Measurements from ENCODE around the gene CDC14A. TPM values are rescaled to one million over a fixed set of nuclear protein-coding genes. Genes with fewer than 3 reads are reported as not detected.
"Not testable (repeated sequence)": the region's sequence is repeated elsewhere in the genome, so short reads cannot be mapped to it uniquely, and the experiment has no call there.

Gene CDC14A
- polyA plus RNA-seq, 1 donor from 2014 or later, result 11.5 TPM

- H3K27me3 Mint-ChIP-seq, result no peaks in the 10 kb centered on the region
- peaks cover 4 to 15% (median 10%) of the 10 kb centered on the region in 3 donors for H3K9me3 Mint-ChIP-seq
- peak overlapping the region in 1 of 3 donors; percentile 62 for H3K27ac Mint-ChIP-seq
- H3K4me3 Mint-ChIP-seq, result no peak overlapping the region
- peaks cover 2% of the 10 kb centered on the region for H3K36me3 Mint-ChIP-seq
- no peaks in the 10 kb centered on the region for H3K4me1 Mint-ChIP-seq
Observed at GRCh38 chr1:100322436-100323211, 29.7 kb upstream of the CDC14A start.

- Mint-ChIP-seq H3K4me3 (peak overlapping the region in 1 of 4 donors; percentile 4), H3K9me3 (peaks cover 4 to 15% (median 7%) of the 10 kb centered on the region in 3 donors), H3K27ac (no peak overlapping the region), H3K36me3 (peaks cover 2% of the 10 kb centered on the region), H3K4me1 (peaks cover 0 to 3% (median 0%) of the 10 kb centered on the region in 3 donors), H3K27me3 (no peaks in the 10 kb centered on the region)
Observed at GRCh38 chr1:100323419-100324106, 28.7 kb upstream of the CDC14A start.

- H3K36me3 Mint-ChIP-seq, result peaks cover 2% of the 10 kb centered on the region
- no peaks in the 10 kb centered on the region for H3K27me3 Mint-ChIP-seq
- peaks cover 0 to 3% (median 1%) of the 10 kb centered on the region in 3 donors for H3K9me3 Mint-ChIP-seq
- peak overlapping the region in 1 of 3 donors; percentile 32 for H3K27ac Mint-ChIP-seq
- peaks cover 0 to 3% (median 0%) of the 10 kb centered on the region in 3 donors for H3K4me1 Mint-ChIP-seq
- no peak overlapping the region for H3K4me3 Mint-ChIP-seq
Observed at GRCh38 chr1:100325415-100326324, 26.6 kb upstream of the CDC14A start.

- H3K4me1 Mint-ChIP-seq, H3K4me3 Mint-ChIP-seq, H3K36me3 Mint-ChIP-seq, H3K27ac Mint-ChIP-seq, H3K27me3 Mint-ChIP-seq, H3K9me3 Mint-ChIP-seq: not testable (repeated sequence)
Observed at GRCh38 chr1:100326325-100326670, 26.0 kb upstream of the CDC14A start.

GRCh38 chr1:100328133-100328532 lies 24.2 kb upstream of the CDC14A start:
- Mint-ChIP-seq H3K4me1 (peaks cover 0 to 3% (median 0%) of the 10 kb centered on the region in 3 donors), H3K36me3 (peaks cover 2% of the 10 kb centered on the region), H3K4me3 (no peak overlapping the region), H3K27ac (peak overlapping the region in 1 of 3 donors; percentile 88), H3K9me3 (no peaks in the 10 kb centered on the region), H3K27me3 (no peaks in the 10 kb centered on the region)

GRCh38 chr1:100331146-100331545 lies 21.2 kb upstream of the CDC14A start:
- H3K36me3 Mint-ChIP-seq, H3K27me3 Mint-ChIP-seq, H3K4me3 Mint-ChIP-seq, H3K9me3 Mint-ChIP-seq, H3K4me1 Mint-ChIP-seq, H3K27ac Mint-ChIP-seq: not testable (repeated sequence)

GRCh38 chr1:100332331-100332730 lies 20.0 kb upstream of the CDC14A start:
- no peak overlapping the region for H3K27ac Mint-ChIP-seq
- H3K36me3 Mint-ChIP-seq, result no peaks in the 10 kb centered on the region
- no peak overlapping the region for H3K4me3 Mint-ChIP-seq
- H3K4me1 Mint-ChIP-seq, result peaks cover 0 to 3% (median 1%) of the 10 kb centered on the region in 3 donors
- H3K9me3 Mint-ChIP-seq, result peaks cover 0 to 6% (median 0%) of the 10 kb centered on the region in 3 donors
- peaks cover 18% of the 10 kb centered on the region for H3K27me3 Mint-ChIP-seq

- H3K4me1 Mint-ChIP-seq, result peaks cover 0 to 1% (median 0%) of the 10 kb centered on the region in 3 donors
- H3K9me3 Mint-ChIP-seq, result peaks cover 0 to 6% (median 0%) of the 10 kb centered on the region in 3 donors
- peaks cover 20% of the 10 kb centered on the region for H3K27me3 Mint-ChIP-seq
- H3K4me3 Mint-ChIP-seq, result no peak overlapping the region
- H3K27ac Mint-ChIP-seq, result no peak overlapping the region
- no peaks in the 10 kb centered on the region for H3K36me3 Mint-ChIP-seq
Observed at GRCh38 chr1:100335436-100335835, 16.9 kb upstream of the CDC14A start.

- not testable (repeated sequence) for H3K36me3 Mint-ChIP-seq, H3K9me3 Mint-ChIP-seq, H3K4me3 Mint-ChIP-seq, H3K4me1 Mint-ChIP-seq, H3K27ac Mint-ChIP-seq
- H3K27me3 Mint-ChIP-seq, result peaks cover 20% of the 10 kb centered on the region
Observed at GRCh38 chr1:100337878-100338277, 14.4 kb upstream of the CDC14A start.

- not testable (repeated sequence) for H3K4me1 Mint-ChIP-seq, H3K27ac Mint-ChIP-seq, H3K9me3 Mint-ChIP-seq, H3K4me3 Mint-ChIP-seq, H3K36me3 Mint-ChIP-seq
- peaks cover 20% of the 10 kb centered on the region for H3K27me3 Mint-ChIP-seq
Observed at GRCh38 chr1:100339735-100340134, 12.6 kb upstream of the CDC14A start.

GRCh38 chr1:100340494-100340893 lies 11.8 kb upstream of the CDC14A start:
- no peak overlapping the region for H3K4me3 Mint-ChIP-seq
- H3K9me3 Mint-ChIP-seq, result peaks cover 0 to 5% (median 0%) of the 10 kb centered on the region in 3 donors
- H3K36me3 Mint-ChIP-seq, result no peaks in the 10 kb centered on the region
- peaks cover 15% of the 10 kb centered on the region for H3K27me3 Mint-ChIP-seq
- H3K4me1 Mint-ChIP-seq, result peaks cover 0 to 1% (median 0%) of the 10 kb centered on the region in 3 donors
- no peak overlapping the region for H3K27ac Mint-ChIP-seq

- Mint-ChIP-seq H3K36me3 (no peaks in the 10 kb centered on the region), H3K27ac (no peak overlapping the region), H3K27me3 (peaks cover 3% of the 10 kb centered on the region), H3K4me3 (no peak overlapping the region), H3K4me1 (no peaks in the 10 kb centered on the region), H3K9me3 (no peaks in the 10 kb centered on the region)
Observed at GRCh38 chr1:100342348-100342747, 10.0 kb upstream of the CDC14A start.

- H3K27me3 Mint-ChIP-seq, result peaks cover 1% of the 10 kb centered on the region
- no peak overlapping the region for H3K27ac Mint-ChIP-seq
- no peaks in the 10 kb centered on the region for H3K36me3 Mint-ChIP-seq
- H3K9me3 Mint-ChIP-seq, result no peaks in the 10 kb centered on the region
- no peaks in the 10 kb centered on the region for H3K4me1 Mint-ChIP-seq
- no peak overlapping the region for H3K4me3 Mint-ChIP-seq
Observed at GRCh38 chr1:100343897-100344296, 8.4 kb upstream of the CDC14A start.

- Mint-ChIP-seq H3K27me3 (peaks cover 1% of the 10 kb centered on the region), H3K27ac (no peak overlapping the region), H3K9me3 (no peaks in the 10 kb centered on the region), H3K4me3 (no peak overlapping the region), H3K36me3 (no peaks in the 10 kb centered on the region), H3K4me1 (no peaks in the 10 kb centered on the region)
Observed at GRCh38 chr1:100344774-100345173, 7.5 kb upstream of the CDC14A start.

GRCh38 chr1:100346387-100346786 lies 5.9 kb upstream of the CDC14A start:
- Mint-ChIP-seq H3K9me3 (no peaks in the 10 kb centered on the region), H3K4me1 (peaks cover 2 to 5% (median 5%) of the 10 kb centered on the region in 3 donors), H3K27ac (no peak overlapping the region), H3K36me3 (no peaks in the 10 kb centered on the region), H3K27me3 (peaks cover 1% of the 10 kb centered on the region), H3K4me3 (no peak overlapping the region)

All from IgD-negative memory B cell (primary cell).